SK-N-SH (cell line): Measurements from ENCODE around the gene RPUSD3. TPM values are rescaled to one million over a fixed set of nuclear protein-coding genes. Genes with fewer than 3 reads are reported as not detected.
A peak's percentile ranks its signal among the peaks of the same experiment; 100 is the strongest.

Source experiments
- CTCF ChIA-PET: fragments of 300-600, 350-600 bp; formaldehyde crosslinking; extraction: SDS; loops from one replicate; lab custom pipeline; 2021; lab: Yijun Ruan, JAX
- POLR2A ChIA-PET: fragments of 350-600 bp; sonication (Branson Sonifier 250); formaldehyde crosslinking; extraction: SDS; loops from one replicate; lab custom pipeline; 2020; ENCODE audit warnings: antibody characterized with exemption, inconsistent platforms; lab: Yijun Ruan, JAX
- DNase-seq: peaks from one replicate; pipeline ENCODE4 v3.0.0; 2012
- H2AFZ ChIP-seq: fragments of 200-600 bp; sonication (generic); 2 replicates; pipeline ENCODE4 v1.8.1; 2016; ENCODE audit warnings: antibody characterized with exemption, mild to moderate bottlenecking, low read depth
- H3F3A ChIP-seq: fragments of 200-600 bp; sonication (generic); replicated peaks from 2 replicates; pipeline ENCODE3; 2016; ENCODE audit warnings: antibody characterized with exemption, mild to moderate bottlenecking; ENCODE audit not compliant: insufficient read depth
- H3K27ac ChIP-seq, 2 experiments: fragments of 200-500 bp in 1 of 2; fragments of 200-600 bp in 1 of 2; sonication (Bioruptor generic) in 1 of 2; sonication (generic), shearing (Covaris generic) in 1 of 2; 2 replicates each; pipeline versions ENCODE4 v1.5.1 to v1.6.1; 2014 to 2016; ENCODE audit warnings: low read depth in 2 of 2, inconsistent platforms in 1 of 2, low read length in 1 of 2, mild to moderate bottlenecking in 1 of 2, mixed read lengths in 1 of 2
- H3K27me3 ChIP-seq: fragments of 200-600 bp; sonication (generic), shearing (Covaris generic); 2 replicates; pipeline ENCODE4 v1.6.1; 2016; ENCODE audit warnings: mixed run types; ENCODE audit not compliant: insufficient read depth
- H3K36me3 ChIP-seq, 2 experiments: fragments of 200-500 bp in 1 of 2; fragments of 200-600 bp in 1 of 2; sonication (Bioruptor generic) in 1 of 2; sonication (generic) in 1 of 2; replicated peaks in 1 of 2; 2 replicates each; pipeline versions ENCODE3 to v1.5.1; 2014 to 2016; ENCODE audit warnings: low read length in 1 of 2, mild to moderate bottlenecking in 1 of 2; ENCODE audit not compliant: insufficient read depth in 2 of 2, control insufficient read depth in 1 of 2
- H3K4me1 ChIP-seq, 2 experiments: fragments of 200-500 bp in 1 of 2; fragments of 200-600 bp in 1 of 2; sonication (Bioruptor generic) in 1 of 2; sonication (generic), shearing (Covaris generic) in 1 of 2; 2 replicates each; pipeline versions ENCODE4 v1.5.1 to v1.6.1; 2014 to 2016; ENCODE audit warnings: low read depth in 1 of 2, low read length in 1 of 2, mixed run types in 1 of 2; ENCODE audit not compliant: insufficient read depth in 2 of 2, control insufficient read depth in 1 of 2
- H3K4me2 ChIP-seq: fragments of 200-600 bp; sonication (generic), shearing (Covaris generic); 2 replicates; pipeline ENCODE4 v1.6.1; 2017; ENCODE audit warnings: mixed run types
- H3K4me3 ChIP-seq, 2 experiments: fragments of 200-500 bp in 1 of 2; fragments of 200-600 bp in 1 of 2; sonication (Bioruptor generic) in 1 of 2; sonication (generic), shearing (Covaris generic) in 1 of 2; 2 replicates each; pipeline versions ENCODE4 v1.5.1 to v1.8.1; 2014 to 2016; ENCODE audit warnings: low read depth in 2 of 2, inconsistent platforms in 1 of 2, low read length in 1 of 2, mild to moderate bottlenecking in 1 of 2, mixed read lengths in 1 of 2, moderate library complexity in 1 of 2
- H3K79me2 ChIP-seq: fragments of 200-600 bp; sonication (generic); 2 replicates; pipeline ENCODE4 v1.8.1; 2017; ENCODE audit warnings: mild to moderate bottlenecking; ENCODE audit not compliant: insufficient read depth
- H3K9ac ChIP-seq: fragments of 200-600 bp; sonication (generic); 2 replicates; pipeline ENCODE4 v1.6.1; 2017; ENCODE audit warnings: mixed run types
- H3K9me2 ChIP-seq: fragments of 200-600 bp; sonication (generic); 2 replicates; pipeline ENCODE4 v1.6.1; 2017; ENCODE audit warnings: mixed run types
- H3K9me3 ChIP-seq: fragments of 200-600 bp; sonication (generic); 2 replicates; pipeline ENCODE4 v1.6.1; 2017; ENCODE audit warnings: mixed run types, mild to moderate bottlenecking, moderate library complexity
- H4K20me1 ChIP-seq: fragments of 200-600 bp; sonication (generic); 2 replicates; pipeline ENCODE4 v1.6.1; 2017; ENCODE audit warnings: mild to moderate bottlenecking, mixed run types; ENCODE audit not compliant: insufficient read depth
- ELF1 ChIP-seq: IDR thresholded peaks from 2 replicates; pipeline ENCODE4 v1.4.0; 2012
- EZH2phosphoT487 ChIP-seq: fragments of 200-600 bp; sonication (generic); IDR thresholded peaks from 2 replicates; pipeline ENCODE4 v1.6.1; 2017; ENCODE audit warnings: low read depth, mixed run types, mild to moderate bottlenecking, antibody characterized with exemption, moderate library complexity, borderline replicate concordance
- FOXJ3 ChIP-seq: sonication (generic); formaldehyde crosslinking; IDR thresholded peaks from 2 replicates; pipeline ENCODE4 v1.5.1; 2020; ENCODE audit warnings: mild to moderate bottlenecking, missing genetic modification reagents
- GABPA ChIP-seq: IDR thresholded peaks from 2 replicates; pipeline ENCODE4 v1.4.0; 2012; ENCODE audit warnings: low read depth, mild to moderate bottlenecking
- NFIC ChIP-seq: IDR thresholded peaks from 2 replicates; pipeline ENCODE4 v1.4.0; 2012; ENCODE audit warnings: borderline replicate concordance
- NRF1 ChIP-seq: IDR thresholded peaks from 2 replicates; pipeline ENCODE4 v1.6.1; 2012; ENCODE audit warnings: low read depth, mild to moderate bottlenecking, low read length
- RCOR1 ChIP-seq: fragments of 150-350 bp; IDR thresholded peaks from 2 replicates; pipeline ENCODE4 v1.6.1; 2017; ENCODE audit warnings: antibody characterized with exemption, low read length
- RFX5 ChIP-seq: IDR thresholded peaks from 2 replicates; pipeline ENCODE4 v1.6.1; 2012; ENCODE audit warnings: mild to moderate bottlenecking, improper control_type of control experiment, low read length
- RXRA ChIP-seq: IDR thresholded peaks from 2 replicates; pipeline ENCODE4 v1.4.0; 2012; ENCODE audit warnings: low read depth, mild to moderate bottlenecking, borderline replicate concordance
- TAF1 ChIP-seq: IDR thresholded peaks from 2 replicates; pipeline ENCODE4 v1.6.1; 2012; ENCODE audit warnings: low read depth, mild to moderate bottlenecking, low read length, moderate library complexity, borderline replicate concordance
- TCF12 ChIP-seq: IDR thresholded peaks from 2 replicates; pipeline ENCODE4 v1.4.0; 2012
- YY1 ChIP-seq: IDR thresholded peaks from 2 replicates; pipeline ENCODE4 v1.4.0; 2012; ENCODE audit warnings: low read depth, mild to moderate bottlenecking
- WGBS: methylation state at CpG from one replicate; pipeline ENCODE4 v1.1.6; 2017; ENCODE audit warnings: low lambda C conversion rate; 5-methylcytosine and 5-hydroxymethylcytosine counted together
- polyA plus RNA-seq, 3 experiments: library from polyadenylated mRNA; depleted of rRNA; stranded (reverse); fragments of >200 nt; gene quantifications; 2 replicates each; pipeline ENCODE4 v1.2.3, GENCODE V29; 2012
- TF ChIP-seq, protein P1 (sequence below): IDR thresholded peaks from 2 replicates; pipeline ENCODE4; 2012
- TF ChIP-seq, protein P2 (sequence below): fragments of 200-600 bp; sonication (generic); IDR thresholded peaks from 2 replicates; pipeline ENCODE4 v1.6.1; 2017; ENCODE audit warnings: antibody characterized with exemption, mild to moderate bottlenecking, moderate library complexity

The RPUSD3 gene
- polyA plus RNA-seq, 1 of the 3 experiments (the other 2 are of a cell fraction): 43.4 TPM

DNA sequence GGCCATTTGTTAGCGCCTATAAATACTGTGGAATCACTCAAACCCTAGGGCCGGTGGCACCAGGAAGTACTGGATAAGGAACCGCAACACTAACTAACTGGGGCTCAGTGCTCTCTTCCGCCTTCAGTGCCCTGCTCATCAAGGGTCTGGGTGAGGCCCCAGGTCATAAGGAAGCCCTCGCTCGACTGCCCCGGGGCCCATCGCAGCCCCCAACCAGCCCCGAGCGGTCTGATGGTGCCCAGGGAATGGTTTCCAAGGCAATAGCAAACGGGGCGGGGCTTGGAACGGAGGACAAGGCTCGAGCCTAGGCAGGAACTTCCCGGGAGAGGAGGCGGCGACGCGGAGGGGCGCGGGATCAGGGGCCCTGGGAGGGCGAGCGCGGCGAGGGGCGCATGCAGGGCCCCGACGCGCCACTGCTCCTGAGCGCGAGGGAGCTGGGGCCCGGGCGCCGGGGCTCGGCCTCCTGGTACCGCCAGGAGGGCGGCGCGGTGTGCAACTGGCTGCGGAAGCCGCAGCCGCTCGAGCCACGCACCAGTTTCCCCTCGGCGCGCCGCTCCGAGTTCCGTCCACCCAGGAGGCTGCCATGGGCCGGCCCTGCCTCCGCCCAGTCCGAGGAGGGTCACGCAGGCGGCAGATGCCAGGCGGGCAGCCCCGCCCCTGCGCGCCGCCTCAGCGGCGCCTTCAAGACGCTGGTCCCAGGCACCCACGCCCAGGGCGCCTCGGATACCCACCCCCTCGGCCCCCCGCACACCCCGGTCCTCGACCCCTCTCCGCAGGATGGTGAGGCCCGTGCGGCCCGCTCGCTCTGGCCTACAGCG, 34.0 kb downstream of the RPUSD3 start, which contains the start of gene TTLL3 (continued):
- TF ChIP-seq RCOR1: no peak
- TF ChIP-seq, protein P1, sequence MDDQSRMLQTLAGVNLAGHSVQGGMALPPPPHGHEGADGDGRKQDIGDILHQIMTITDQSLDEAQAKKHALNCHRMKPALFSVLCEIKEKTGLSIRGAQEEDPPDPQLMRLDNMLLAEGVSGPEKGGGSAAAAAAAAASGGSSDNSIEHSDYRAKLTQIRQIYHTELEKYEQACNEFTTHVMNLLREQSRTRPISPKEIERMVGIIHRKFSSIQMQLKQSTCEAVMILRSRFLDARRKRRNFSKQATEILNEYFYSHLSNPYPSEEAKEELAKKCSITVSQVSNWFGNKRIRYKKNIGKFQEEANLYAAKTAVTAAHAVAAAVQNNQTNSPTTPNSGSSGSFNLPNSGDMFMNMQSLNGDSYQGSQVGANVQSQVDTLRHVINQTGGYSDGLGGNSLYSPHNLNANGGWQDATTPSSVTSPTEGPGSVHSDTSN: no peak; the same call in 1 of the 2 replicates
- no peak for TF ChIP-seq ELF1
- TF ChIP-seq RFX5: no peak
- 0 out of 2 replicates have a peak, but pooled peaks have one; percentile 49 for TF ChIP-seq YY1
- TF ChIP-seq NFIC: no peak
- no peak for TF ChIP-seq FOXJ3 (CRISPR knock-in tag)
- TF ChIP-seq TCF12: no peak; the same call in 1 of the 2 replicates
- TF ChIP-seq, protein P2, sequence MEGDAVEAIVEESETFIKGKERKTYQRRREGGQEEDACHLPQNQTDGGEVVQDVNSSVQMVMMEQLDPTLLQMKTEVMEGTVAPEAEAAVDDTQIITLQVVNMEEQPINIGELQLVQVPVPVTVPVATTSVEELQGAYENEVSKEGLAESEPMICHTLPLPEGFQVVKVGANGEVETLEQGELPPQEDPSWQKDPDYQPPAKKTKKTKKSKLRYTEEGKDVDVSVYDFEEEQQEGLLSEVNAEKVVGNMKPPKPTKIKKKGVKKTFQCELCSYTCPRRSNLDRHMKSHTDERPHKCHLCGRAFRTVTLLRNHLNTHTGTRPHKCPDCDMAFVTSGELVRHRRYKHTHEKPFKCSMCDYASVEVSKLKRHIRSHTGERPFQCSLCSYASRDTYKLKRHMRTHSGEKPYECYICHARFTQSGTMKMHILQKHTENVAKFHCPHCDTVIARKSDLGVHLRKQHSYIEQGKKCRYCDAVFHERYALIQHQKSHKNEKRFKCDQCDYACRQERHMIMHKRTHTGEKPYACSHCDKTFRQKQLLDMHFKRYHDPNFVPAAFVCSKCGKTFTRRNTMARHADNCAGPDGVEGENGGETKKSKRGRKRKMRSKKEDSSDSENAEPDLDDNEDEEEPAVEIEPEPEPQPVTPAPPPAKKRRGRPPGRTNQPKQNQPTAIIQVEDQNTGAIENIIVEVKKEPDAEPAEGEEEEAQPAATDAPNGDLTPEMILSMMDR: no peak
- TF ChIP-seq NRF1: peak; percentile 23; the same call in 1 of the 2 replicates
- peak; percentile 14; the same call in 1 of the 2 replicates for TF ChIP-seq TAF1
- no peak for TF ChIP-seq GABPA

DNA sequence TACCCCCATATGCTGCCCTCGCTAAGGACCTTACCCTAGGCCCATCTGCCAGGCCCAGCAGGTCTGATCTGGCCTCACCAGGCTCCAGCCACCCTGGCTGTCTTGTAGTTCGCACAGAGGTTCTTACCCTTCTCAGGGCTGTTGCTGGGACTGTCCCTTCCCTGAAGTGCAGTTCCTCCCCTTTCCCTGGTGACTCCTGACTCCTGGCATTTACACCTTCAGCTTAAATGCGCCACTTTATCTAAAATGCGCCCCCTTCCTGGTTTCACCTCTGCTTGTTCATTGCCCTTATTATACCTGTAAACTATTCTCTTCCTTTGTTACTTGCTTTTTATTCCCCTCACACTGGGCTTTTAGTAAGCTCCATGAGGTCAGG, 34.6 kb downstream of the RPUSD3 start:
- 95% methylated on average over 4 of the region's 4 CpGs for WGBS
- no peak overlapping the region for H2AFZ ChIP-seq
- DNase-seq: no peak
- no peaks in the 10 kb centered on the region for H3K27me3 ChIP-seq
- CTCF ChIA-PET: interaction anchor here (0.6 to 1.7 kb wide), 9 partner anchors 8 to 666 kb away, joined by 3 to 4 read pairs (median 3); no protein-coding TSS in a partner anchor
- peak overlapping the region; percentile 86 for H3K4me2 ChIP-seq
- no peak for TF ChIP-seq RXRA
- TF ChIP-seq EZH2phosphoT487: no peak
- TF ChIP-seq RCOR1: no peak
- peaks cover 37% of the 10 kb centered on the region for H3F3A ChIP-seq
- no peaks in the 10 kb centered on the region for H3K9me2 ChIP-seq
- peak overlapping the region in 1 of 2 experiments; percentile 55; a peak in 2 of 4 replicates for H3K4me3 ChIP-seq
- H3K9ac ChIP-seq: peak overlapping the region; percentile 78
- peak overlapping the region; percentile 76 to 85 for H3K27ac ChIP-seq
- 0 out of 2 replicates have a peak, but pooled peaks cover under 1% of the 10 kb centered on the region for H3K79me2 ChIP-seq
- H3K4me1 ChIP-seq: peaks cover 3 to 20% of the 10 kb centered on the region in 2 experiments; a peak in 1 of 4 replicates
- H3K36me3 ChIP-seq: peaks cover 26 to 39% of the 10 kb centered on the region in 2 experiments
- POLR2A ChIA-PET: no interaction called here
- H3K9me3 ChIP-seq: no peaks in the 10 kb centered on the region
- H4K20me1 ChIP-seq: no peaks in the 10 kb centered on the region
